ENCODE results near the gene FCSK.

DNA sequence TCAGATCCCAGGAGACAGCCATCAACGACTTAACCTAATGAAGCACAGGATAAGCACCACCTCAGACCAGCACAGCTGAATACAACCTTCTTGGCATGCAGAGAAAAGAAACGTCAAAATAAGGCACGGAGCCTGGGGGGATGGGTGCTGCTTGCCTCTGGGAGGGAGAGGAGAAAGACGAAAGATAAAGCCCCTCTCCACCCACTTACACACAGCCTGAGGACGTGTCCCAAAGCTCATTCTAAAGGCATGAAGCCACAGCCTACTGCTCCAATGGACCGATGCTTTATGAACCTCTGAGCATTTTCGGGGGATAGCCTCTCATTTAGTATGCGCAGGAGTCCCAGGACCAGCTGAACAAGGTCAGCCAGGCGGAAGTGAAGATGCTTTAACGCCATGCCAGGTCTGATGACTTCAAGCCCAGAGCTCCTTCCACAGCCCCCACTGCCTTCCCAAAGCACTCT is 46.6 kb upstream of the FCSK start:
- TF ChIP-seq PAX5 (IDR thresholded peaks at IDR 0.05; ENCODE audit: borderline replicate concordance, low read depth, low read length), result no peak; the same call in 1 of the 2 replicates
- TF ChIP-seq EP300 (IDR thresholded peaks at IDR 0.05; ENCODE audit: borderline replicate concordance in 1 of 2, control insufficient read depth in 1 of 2, low read depth in 2 of 2, low read length in 2 of 2), result 0 out of 4 replicates have a peak, but pooled peaks of 1 of the 2 experiments have one; percentile 23
- TF ChIP-seq POLR2A (IDR thresholded peaks at IDR 0.05; ENCODE audit: low read depth, low read length), result peak; percentile 47
- TF ChIP-seq SPI1 (IDR thresholded peaks at IDR 0.05; ENCODE audit: borderline replicate concordance, insufficient read depth, low read depth, low read length), result no peak
- TF ChIP-seq, protein P1, sequence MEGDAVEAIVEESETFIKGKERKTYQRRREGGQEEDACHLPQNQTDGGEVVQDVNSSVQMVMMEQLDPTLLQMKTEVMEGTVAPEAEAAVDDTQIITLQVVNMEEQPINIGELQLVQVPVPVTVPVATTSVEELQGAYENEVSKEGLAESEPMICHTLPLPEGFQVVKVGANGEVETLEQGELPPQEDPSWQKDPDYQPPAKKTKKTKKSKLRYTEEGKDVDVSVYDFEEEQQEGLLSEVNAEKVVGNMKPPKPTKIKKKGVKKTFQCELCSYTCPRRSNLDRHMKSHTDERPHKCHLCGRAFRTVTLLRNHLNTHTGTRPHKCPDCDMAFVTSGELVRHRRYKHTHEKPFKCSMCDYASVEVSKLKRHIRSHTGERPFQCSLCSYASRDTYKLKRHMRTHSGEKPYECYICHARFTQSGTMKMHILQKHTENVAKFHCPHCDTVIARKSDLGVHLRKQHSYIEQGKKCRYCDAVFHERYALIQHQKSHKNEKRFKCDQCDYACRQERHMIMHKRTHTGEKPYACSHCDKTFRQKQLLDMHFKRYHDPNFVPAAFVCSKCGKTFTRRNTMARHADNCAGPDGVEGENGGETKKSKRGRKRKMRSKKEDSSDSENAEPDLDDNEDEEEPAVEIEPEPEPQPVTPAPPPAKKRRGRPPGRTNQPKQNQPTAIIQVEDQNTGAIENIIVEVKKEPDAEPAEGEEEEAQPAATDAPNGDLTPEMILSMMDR (IDR thresholded peaks at IDR 0.05 in 2 of 3, conservative IDR thresholded peaks at IDR 0.05 in 1 of 3; ENCODE audit: control insufficient read depth in 2 of 3, extremely low read depth in 1 of 3, insufficient read depth in 1 of 3, low read depth in 3 of 3, low read length in 3 of 3), result no peak
- no peak for TF ChIP-seq RAD51 (IDR thresholded peaks at IDR 0.05)
- TF ChIP-seq NR2C2 (IDR thresholded peaks at IDR 0.05; ENCODE audit: borderline replicate concordance, control insufficient read depth, insufficient read length, low read depth), result no peak
- no peak for TF ChIP-seq SMC3 (IDR thresholded peaks at IDR 0.05; ENCODE audit: borderline replicate concordance, low read length)
- TF ChIP-seq, protein P2, sequence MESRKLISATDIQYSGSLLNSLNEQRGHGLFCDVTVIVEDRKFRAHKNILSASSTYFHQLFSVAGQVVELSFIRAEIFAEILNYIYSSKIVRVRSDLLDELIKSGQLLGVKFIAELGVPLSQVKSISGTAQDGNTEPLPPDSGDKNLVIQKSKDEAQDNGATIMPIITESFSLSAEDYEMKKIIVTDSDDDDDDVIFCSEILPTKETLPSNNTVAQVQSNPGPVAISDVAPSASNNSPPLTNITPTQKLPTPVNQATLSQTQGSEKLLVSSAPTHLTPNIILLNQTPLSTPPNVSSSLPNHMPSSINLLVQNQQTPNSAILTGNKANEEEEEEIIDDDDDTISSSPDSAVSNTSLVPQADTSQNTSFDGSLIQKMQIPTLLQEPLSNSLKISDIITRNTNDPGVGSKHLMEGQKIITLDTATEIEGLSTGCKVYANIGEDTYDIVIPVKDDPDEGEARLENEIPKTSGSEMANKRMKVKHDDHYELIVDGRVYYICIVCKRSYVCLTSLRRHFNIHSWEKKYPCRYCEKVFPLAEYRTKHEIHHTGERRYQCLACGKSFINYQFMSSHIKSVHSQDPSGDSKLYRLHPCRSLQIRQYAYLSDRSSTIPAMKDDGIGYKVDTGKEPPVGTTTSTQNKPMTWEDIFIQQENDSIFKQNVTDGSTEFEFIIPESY (IDR thresholded peaks at IDR 0.05), result no peak
- TF ChIP-seq CBFB (IDR thresholded peaks at IDR 0.05; ENCODE audit: low read depth), result no peak
- TF ChIP-seq, protein P3, sequence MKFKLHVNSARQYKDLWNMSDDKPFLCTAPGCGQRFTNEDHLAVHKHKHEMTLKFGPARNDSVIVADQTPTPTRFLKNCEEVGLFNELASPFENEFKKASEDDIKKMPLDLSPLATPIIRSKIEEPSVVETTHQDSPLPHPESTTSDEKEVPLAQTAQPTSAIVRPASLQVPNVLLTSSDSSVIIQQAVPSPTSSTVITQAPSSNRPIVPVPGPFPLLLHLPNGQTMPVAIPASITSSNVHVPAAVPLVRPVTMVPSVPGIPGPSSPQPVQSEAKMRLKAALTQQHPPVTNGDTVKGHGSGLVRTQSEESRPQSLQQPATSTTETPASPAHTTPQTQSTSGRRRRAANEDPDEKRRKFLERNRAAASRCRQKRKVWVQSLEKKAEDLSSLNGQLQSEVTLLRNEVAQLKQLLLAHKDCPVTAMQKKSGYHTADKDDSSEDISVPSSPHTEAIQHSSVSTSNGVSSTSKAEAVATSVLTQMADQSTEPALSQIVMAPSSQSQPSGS (IDR thresholded peaks at IDR 0.05; ENCODE audit: low read length), result no peak
